NT2/D1 (cell line): ENCODE data around the gene ATP5MC2.

ENCODE experiments used
- SUZ12 ChIP-seq: IDR thresholded peaks from 2 replicates; pipeline ENCODE4 v1.6.1; 2011; ENCODE audit not compliant: insufficient read length, insufficient read depth; ENCODE audit errors: extremely low read depth
- YY1 ChIP-seq: IDR thresholded peaks from 2 replicates; pipeline ENCODE4 v1.6.1; 2011; ENCODE audit not compliant: insufficient read length, insufficient read depth

DNA sequence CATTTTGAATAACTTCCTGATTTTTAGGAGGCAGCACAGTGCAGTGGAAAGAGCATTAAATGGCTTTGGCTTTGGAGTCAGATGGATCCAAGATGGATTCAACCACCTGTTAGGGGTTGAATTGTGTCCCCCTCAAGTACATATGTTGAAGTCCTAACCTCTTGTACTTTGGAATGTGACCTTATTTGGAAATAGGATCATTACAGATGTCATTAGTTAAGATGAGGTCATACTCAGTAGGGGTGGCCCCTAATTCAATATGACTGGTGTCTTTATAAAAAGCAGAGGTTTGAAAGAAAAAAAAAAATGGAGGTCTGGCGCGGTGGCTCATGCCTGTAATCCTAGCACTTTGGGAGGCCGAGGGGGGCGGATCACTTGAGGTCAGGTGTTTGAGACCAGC is 18.8 kb downstream of the ATP5MC2 start:
- no peak for TF ChIP-seq YY1
- no peak for TF ChIP-seq SUZ12
